ENCODE results near the gene STARD3.

STARD3 gene

DNA sequence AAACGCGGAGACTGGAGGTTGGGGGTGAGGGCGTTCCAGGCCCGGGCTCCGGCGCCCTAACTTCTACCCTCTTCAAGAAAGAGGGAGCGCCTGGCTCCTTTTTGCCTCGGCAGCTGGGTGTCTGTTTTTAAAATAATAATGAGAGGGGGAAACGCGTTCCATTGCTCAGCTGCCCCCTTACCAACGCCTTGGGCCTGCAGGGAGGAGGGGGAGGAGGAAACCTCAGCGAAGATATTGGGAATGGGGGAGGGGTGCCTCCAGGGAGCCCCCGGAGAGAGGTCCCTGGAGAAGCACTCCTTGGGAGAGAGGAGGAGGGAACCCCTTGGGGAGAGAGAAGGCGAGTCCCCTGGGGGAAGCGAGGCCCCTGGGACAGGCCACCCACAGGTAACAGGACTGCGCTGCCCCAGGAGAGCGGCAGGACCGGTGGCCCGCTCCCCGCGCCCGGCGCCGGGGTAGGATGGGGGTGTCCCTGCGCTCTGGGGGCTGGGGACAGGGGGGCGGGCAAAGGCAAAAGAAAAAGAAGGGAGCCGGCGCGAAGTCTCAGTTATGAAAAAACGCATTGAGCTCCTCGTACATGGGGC, 31.9 kb upstream of the STARD3 start:
- FAIRE-seq = no peak

DNA sequence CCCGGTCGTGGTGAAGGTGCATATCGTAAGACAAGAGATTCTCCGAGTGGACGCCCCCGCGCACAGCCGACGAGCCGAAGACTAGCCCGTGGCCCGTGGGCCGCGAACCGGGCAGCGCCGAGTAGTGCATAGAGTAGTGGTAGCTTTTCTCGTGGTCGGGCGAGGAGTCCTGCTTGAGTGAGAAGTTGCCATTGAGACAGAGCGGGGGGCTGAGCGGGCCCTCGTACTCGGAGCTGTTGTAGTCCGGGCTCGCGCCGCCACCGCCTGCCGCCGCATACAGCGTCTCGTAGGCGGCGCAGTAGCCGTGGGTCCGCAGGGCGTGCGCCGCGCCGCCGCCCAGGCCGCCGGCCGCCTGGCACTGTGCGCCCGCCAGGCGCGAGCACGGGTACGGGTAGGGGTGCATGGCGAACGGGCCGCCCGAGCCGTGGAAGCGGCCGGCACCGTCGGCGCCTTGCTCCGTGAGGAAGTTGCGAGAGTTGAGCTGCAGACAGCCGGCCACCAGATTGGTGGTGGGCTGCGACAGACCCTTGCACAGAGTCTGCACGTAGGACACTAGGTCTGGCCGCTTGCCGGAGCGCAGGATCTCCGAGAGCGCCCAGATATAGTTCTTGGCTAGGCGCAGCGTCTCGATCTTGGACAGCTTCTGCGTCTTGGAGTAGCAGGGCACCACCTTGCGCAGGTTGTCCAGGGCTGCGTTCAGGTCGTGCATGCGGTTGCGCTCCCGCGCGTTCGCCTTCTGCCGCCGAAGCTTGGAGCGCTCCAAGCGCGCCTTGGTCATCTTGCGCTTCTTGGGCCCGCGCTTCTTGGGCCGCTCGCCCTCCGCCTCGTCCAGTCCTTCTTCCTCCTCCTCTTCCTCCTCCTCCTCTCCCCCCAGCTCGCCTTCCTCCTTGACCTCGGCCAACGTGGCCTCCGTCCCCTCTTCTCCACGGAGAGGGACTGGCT, 31.2 kb upstream of the STARD3 start:
- FAIRE-seq = no peak

DNA sequence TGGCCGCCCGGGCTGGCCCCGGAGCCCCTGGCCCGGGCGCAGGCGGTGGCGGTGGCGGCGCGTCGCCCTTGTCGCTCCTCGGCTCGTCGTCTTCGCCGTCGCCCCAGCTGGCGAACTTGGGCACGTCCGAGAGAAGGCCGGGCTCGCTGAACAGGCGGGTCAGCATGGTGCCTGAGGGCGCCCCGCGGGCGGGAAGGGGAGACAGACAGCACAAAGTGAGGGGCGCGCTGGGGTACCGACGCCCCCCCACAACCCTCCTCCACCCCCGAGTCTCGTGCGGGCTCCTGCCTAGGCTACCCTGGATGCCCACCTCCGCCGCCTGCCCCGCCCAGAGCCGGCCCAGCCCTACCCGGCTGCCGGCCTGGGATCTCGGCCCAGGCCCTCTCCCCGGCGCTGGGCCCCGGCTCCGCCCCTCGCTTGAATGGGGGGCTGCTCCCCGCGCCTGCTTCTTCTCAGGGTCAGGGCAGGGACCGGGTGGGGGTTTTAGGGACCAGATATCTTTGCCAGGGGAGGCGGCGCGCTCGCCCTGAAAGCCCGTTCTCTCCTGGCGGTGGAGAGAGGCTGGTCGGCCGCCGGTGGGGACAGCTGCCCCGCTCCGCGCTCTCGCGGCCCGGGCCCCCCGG, 30.4 kb upstream of the STARD3 start:
- no peak for FAIRE-seq

DNA sequence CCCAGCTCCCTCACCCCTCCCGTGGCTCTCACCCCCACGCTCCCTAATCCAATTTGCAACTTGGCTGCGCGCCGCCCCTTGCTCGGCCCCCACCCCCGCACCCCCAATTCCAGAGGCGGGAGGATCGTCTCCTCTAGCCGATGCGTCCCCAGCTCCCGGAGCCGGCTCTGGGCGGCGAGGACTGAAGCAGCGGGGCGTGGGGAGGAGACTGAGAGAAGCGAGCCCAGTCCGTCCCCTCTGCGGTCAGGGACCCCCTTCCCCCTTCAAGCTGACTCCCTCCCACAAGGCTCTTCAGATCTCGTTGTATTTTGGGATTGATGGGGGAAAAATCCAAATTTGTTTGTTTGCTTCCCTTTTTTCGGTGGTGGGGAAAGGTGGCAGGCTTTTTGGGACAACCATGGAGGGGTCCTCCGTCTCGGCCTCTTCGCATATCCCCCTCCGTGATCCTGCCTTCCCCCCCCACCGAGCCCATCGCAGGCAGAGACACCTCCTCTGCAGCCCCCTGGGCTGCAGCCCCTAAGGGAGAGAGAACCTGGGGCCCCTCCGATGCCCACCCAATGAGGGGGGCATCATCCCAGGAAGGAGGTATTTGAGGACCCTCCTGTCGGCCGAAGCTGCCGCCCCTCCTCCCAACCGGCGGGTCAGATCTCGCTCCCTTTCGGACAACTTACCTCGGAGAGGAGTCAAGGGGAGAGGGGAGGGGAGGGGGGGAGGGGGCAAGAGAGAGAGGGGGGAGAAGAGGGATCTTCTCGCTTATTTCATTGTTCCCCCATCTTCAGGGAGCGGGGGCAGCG, 29.7 kb upstream of the STARD3 start:
- FAIRE-seq = no peak

DNA sequence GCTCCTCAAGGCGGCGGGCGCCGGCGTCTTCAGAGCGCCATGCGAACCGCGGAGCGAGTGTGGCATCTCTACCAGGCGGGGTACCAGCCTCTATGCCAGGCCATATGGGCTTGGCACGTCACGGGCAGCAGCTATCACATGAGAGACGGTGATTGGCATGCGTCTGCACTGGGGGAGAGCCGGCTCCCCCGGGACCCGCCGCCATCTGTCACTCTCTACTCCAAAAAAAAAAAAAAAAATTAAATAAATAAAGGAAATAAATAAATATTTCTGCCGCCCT, 29.2 kb upstream of the STARD3 start, which contains the start of gene NEUROD2:
TSS of gene NEUROD2 (minus strand) at position 70 of the 280 bp plus-strand sequence. CDS start 1,321 bp downstream, outside the sequence.
- FAIRE-seq = no peak

DNA sequence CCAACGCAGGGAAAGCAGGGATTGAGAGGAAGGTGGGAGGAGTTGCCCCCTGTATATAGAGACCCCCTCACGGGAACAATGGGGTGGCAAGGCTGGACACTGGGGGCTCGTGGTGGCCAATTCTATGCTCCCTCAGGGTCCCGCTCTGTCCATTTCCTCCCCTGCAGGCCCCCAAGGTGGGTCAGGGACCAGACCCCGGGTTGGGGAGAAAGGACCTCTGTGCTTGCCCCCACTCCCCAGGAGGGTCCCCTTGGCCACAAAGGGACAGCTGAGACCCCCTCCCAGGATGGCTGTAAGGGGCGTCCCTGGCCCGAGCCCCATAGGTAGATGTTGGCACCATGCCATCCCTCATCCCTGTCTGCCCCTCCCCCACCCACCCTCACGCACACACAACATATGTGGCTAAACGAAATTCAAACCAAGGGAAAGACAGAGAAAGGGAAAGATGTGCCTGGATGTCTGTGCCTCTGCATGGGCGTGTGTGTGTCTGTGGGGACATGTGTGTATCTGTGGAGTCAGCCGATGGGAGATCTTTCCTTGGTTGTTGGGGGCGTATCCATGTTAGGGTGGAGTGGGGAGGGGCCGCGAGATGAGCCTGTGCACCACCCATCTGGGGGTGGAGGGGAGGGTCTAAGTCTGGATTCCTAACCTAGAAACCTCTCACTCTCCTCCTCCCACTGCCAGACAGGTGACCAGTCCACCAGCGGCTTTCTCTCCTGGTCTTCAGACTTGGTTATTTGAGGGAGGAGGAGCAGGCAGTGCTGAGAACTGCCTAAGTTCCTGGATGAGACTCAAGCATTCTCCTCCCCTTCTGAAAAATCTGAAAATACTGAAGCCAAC, 28.6 kb upstream of the STARD3 start:
- FAIRE-seq = no peak

DNA sequence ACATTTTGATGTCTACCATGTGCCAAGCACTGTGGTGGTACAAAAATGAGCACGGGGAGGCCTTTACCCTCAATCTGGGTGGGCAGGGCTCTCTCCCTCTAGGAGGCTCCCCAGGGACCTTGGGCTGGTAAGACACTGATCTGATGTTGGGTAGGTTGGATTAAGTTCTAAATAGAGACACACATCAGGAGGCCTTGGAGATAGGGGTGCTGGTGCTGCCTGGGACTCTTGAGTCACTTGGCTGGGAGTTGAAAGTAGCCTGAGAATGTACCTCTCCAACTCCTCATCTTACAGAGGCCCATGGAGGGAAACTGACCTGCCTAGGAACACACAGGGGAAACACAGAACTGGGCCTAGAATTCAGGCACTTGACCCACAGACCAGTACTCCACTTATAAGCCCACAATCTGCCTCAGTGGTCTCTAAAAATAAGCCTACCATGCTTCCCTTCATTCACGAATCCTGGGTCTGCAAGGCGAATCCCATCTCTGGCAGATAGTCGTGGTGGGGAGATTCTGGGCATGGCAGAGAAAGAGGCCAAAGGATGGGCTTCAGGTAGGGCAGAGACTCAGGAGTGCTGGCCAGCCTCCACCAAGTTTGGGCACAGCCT, 27.4 kb upstream of the STARD3 start:
- FAIRE-seq = no peak

DNA sequence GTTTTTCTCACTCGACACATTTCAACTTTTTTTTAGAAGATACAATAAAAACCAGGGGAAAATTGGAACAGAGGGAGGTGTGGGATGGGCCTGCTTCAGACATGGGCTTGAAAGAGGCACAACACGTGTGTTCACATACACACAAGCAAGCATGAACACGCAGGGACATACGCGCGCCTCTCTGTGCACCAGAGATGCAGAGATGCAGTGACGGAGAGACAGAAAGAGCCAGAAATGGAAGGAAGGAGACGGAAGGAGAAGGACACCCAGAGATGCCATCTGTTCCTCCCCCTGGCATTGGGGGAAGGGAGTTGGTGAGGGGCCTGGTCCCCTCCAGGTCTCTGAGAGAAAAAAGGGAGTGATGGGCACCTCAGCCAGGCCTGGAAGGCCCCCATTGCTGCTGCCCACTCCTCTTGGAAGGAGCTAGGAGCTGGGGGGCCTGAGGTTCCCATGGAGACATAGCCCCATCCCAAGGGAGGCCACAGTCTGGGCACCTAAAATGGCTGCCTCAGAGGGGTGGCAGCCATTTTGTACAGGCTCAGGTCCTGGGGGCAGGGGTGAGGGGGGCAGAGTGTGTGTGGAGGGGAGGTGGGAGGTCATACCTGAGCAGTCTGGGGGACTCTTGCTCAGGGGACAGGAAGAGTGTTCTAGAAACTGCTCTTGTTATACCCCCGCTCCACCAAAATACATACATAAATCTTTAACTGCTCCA, 25.4 kb upstream of the STARD3 start:
- no peak for FAIRE-seq

DNA sequence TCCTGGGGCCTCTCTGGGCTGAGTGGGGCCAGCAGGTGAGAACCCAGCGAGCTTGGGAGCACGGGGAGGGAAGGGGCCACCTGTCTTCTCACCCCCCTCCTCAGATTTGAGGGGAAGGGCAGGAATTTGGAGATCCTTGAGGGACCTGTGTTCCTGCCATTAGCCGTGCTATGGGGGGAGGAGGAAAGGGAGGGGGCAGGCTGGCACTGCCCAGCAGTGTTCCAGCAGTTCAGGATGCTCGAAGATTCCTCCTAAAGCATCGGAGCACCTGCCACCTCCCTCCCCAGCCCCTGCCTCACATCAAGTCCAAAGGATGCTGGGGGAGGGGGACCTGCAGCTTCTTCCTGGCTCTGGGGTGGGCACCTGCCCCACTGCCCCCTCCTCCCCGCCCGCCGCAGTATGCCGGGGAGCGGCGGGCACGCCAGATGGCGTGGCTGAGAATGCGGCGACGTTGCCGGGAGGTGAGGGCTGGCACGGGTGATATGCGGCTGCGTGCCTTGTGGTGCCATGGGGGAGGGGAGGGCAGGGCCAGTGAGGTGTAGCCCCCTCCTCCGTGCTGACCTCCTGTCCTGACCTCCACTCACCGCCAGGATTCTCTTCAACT, 24.6 kb upstream of the STARD3 start:
- FAIRE-seq = no peak

DNA sequence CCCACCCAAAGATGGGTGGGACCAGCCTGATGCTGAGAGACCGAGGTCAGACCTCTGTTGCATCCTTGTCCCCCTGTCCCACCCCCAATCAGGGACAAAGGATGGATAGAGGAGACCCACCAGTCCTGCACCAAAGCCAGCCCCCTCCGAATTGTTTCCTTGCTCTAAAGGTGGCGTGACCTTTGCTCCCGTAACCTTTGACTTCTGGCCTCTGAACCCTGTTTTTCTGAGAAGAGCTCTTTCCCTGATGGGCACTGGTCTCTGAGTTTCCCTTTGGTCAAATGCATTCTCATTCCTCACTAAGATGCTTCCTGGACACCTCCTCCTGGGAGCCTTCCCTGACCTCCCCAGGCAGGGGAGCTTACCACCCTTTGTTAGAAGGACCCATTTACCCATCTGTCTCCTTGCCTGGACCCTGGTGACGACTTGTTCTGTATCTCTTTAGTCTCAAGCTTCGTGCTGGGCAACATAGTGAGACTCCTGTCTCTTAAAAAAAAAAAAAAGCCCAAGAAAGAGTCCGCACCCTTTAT, 23.9 kb upstream of the STARD3 start:
- FAIRE-seq = no peak

DNA sequence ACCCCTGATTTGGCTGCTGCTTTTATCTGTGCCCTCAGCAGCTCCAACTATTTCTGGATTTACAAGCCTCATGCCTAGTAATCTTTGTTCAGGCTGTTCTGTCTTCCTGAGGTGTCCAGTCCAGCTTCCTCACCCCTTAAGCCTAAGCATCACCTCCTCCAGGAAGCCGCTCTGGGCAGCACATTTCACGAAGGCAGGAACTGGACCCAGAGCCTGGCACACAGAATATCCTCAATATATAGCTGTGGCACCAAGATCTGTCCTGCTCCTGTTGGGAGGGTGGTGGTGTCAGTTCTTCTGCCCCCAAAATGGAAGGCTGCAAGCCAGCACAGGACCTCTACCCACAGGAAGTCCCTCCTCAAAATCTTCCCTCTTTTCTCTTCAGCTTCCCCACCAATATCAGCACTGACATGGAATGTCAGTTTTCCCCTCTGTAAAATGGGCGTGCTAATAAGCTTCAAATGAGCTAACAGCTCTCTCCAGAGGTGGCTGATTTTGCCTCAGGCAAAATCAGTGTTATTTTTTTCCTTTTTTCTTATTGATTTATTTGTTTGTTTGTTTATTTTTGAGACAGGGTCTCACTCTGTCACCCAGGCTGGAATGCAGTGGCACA, 22.3 kb upstream of the STARD3 start:
- no peak for FAIRE-seq

DNA sequence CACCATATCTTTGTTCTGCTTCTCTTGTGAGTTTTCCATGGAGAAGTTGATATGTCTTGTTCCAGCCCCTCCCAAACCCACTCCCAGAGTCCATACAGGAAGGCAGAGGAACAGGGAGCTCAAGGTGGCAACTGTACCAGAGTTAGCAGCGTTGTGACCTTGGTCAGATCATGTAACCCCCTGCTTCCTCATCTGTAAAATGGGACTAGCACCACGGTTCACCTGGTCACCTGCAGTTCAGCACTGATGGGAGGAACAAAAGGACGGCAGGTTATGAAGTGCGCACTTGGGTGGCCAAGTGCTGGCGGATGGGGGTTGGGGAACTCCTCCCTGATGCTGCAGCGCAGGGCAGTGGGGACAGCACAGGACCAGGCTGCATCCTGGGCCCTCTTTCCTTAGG, 21.5 kb upstream of the STARD3 start:
- no peak for FAIRE-seq

DNA sequence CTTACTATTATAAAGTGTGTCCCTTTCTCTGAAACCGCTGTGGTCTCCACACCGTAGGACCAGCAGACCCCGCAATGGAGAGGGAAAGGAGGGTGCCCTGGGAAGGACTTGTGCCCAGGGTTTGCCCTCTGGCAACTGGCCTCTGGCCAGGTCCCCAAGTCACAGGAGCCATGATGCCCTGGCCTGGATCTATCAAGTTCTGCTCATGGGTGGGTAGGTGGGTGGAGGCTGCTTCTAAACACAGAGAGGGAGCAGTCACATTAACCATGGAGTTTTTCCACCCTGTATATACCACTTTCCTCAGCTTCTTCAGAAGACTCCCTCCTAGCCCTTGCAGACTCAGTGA, 19.9 kb upstream of the STARD3 start:
- no peak for FAIRE-seq

DNA sequence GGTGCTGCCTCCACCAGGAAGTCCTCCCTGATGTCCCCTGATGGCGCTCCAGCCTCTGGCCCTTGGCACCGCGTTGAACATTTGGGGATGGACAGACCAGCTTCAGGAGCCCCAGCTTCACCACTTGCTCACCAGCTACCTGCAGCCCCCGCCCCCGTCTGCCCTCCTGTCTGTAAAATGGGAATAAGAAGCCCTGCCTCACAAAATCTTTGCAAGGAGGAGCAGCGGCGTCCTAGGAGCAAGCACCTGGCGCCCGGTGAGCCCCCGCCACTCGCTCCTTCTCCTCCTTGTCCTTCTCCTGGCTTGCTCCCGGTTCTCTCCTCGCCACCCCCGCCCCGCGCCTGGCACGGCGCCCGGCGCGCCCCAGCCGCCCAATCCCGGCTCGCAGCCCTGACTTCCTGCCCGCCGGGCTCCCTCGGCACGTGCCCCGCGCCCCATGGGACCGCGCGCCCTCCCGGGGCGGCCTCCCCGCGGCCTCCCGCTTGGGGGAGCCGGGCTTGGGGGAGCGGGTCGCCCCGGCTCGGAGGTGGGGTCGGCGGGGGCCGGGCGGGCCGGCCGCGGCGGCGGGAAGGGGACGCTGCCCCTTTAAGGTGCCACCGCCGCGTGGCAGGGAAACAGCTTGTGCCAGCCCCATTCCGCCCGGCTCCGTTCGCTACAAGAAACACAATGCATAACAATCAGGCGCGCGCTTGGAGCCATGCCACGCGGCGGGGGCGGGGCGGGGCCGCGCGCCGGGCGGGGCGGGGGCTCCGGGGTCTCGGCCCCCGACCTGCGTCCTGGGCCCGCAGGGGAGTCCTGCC, 19.3 kb upstream of the STARD3 start:
- no peak for FAIRE-seq

DNA sequence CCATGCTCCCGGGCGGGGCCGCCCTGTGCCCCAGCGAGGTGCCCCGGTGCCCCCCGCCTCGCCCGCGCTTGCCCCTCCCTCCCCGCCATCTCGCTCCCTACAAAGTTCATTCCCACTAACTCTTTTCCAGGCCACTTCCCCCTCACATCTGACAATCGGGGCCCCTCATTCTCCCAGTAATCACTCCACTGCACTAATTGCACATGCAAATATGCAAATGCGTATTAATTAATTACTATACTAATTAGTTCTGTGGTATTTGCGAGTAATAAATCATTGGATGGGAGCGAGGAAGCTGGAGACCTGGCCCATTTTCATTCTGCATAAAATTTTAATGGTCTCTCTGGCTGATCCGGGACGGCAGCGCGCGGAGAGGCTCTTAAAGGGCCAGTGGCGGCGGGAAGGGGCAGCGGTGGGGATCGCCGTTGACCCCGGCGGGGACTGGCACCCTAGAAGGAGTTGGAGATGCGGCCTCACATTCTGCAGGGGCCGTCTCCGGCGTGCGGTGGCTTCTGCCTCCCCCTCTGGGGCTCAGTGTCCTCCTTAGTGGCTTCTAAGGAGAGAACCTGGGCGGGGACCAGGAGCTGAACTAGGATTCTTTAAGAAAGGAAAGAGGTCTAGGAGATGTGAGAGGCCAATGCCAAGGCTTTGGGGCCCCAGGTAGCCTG, 18.6 kb upstream of the STARD3 start:
- no peak for FAIRE-seq

DNA sequence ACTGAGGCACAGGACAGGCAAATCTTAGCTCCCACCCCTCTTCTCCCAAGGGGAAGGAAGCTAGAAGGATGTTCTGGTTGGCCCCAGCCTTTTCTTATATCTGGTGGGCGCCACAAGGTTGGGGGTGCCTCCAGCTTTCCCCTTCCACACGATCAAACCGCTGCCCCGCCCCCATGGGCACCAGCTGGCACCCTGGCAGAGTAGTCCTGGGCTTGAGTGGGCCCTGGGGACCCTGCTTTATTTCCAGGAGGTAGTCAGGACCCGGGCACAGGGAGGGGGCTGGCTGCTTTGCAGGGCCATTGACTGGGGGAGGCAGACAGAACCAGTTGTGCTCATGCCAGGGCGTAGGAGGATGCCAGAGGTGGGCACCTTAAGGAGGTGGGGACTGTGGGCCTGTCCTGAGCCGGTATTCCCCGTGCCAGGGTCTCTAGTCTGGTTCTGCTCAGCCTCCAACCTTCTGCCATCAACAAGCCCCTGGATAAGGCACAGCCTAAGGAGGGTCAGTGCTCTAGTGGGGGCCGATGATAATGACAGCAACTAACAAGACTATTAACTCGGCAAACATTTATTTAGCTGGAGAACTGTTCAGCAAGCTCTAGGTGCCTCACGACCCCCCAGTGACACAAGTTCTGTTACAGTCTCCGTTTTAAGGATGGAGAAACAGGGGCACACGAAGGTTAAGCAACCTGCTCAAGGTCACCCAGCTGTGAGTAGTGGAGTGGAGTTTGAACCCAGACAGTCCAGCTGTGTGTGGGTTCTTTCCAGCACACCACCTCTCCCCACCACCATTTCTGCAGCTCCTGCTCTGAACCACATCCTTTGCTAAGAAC, 17.8 kb upstream of the STARD3 start:
- FAIRE-seq = no peak

DNA sequence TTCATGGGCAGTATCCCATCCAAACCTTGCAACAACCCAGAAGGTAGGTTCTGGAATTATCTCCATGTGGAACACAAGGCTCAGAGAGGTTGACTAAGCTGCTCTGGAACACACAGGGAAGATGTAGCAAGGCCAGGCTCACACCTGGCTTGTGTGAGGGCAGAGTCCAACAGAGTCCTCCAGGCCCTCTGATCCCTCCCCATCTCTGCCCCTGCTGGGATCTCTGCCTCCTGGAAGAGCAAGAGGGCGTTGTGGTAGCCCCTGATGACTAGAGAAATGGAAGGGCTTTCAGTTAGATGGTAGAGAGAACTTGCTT, 17.2 kb upstream of the STARD3 start:
- no peak for FAIRE-seq
